Inferior parietal cortex (tissue), 1 donor: ENCODE measurements around the gene PRKAG2.
"Not testable (repeated sequence)": the region's sequence is repeated elsewhere in the genome, so short reads cannot be mapped to it uniquely, and the experiment has no call there.

Experiments
- DNase-seq: peaks from one replicate; pipeline ENCODE4 v3.0.0-alpha.2; 2016; ENCODE audit errors: extremely low spot score

PRKAG2 gene

DNA sequence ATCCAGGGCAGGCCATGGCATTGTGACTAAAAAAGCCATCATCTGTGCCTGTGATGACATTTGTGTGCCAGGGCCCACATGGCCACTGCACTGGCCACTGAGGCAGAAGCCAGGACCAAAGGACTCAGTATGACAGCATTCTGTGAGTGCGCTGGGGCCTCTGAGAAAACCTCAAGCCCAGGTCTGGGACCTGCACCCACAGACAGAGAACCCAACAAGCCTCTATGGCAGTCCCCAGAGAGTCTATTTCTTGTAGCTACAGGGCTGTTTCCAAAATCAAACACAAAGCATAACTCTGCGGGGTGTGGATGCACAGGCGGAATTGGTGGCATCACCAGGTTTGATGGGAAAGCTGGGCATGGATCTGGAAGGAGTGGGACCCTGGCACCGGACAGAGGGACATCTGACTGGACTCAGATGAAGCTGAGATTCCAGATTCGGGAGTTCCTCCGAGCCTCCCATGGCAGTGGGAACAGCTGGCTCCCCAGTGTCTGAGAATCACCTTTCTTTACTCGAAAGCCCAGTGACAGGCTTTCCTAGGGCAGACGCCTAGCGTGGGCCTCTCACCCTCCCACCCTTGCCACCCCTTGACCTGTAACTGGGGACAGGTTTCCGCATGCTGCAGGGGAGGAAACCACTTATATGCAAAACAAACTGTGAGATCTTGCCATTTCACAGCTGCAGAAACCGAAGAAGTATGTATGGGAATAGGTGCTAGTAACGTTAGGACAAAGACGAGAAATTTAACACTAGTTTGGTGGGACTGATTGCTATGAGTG, 286.7 kb downstream of the PRKAG2 start:
- DNase-seq, result no peak

GRCh38 chr7:151588982-151589381, 287.9 kb downstream of the PRKAG2 start:
- DNase-seq, result no peak

DNA sequence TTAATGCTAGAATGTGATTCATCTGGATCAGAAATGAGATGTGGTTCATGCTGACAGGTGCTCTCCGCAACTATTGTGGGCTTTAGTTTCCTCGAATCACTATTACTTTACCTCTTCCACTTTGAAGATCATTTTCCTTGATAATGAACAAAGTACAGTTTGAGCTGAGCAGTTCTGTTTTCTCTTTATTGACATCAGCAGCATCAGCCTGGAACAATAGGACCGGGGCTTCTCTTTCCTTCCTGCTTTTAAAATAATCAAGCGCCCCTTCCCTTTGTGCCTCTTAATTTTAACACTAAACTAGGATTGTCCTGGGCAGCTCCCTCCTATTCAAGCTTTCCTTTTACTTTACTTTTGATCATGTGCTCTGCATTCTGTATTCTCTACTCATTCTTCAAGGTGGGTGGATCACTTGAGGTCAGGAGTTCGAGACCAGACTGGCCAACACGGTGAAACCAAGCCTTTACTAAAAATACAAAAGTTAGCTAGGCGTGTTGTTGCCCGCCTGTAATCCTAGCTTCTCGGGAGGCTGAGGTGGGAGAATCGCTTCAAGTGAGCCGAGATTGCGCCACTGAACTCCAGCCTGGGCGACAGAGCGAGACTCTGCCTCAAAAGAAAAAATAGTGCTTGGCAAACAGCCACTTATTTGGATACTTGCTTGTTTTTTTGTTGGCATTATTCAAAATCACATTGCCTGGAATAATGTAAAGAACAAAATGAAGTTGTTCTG, 290.2 kb downstream of the PRKAG2 start:
- no peak for DNase-seq

GRCh38 chr7:151585744-151586393, 291.0 kb downstream of the PRKAG2 start:
- DNase-seq, result no peak

- no peak for DNase-seq
These were observed 295.2 kb downstream of the PRKAG2 start for GRCh38 chr7:151581741-151582140.

GRCh38 chr7:151579644-151580043, 297.3 kb downstream of the PRKAG2 start:
- no peak for DNase-seq

DNA sequence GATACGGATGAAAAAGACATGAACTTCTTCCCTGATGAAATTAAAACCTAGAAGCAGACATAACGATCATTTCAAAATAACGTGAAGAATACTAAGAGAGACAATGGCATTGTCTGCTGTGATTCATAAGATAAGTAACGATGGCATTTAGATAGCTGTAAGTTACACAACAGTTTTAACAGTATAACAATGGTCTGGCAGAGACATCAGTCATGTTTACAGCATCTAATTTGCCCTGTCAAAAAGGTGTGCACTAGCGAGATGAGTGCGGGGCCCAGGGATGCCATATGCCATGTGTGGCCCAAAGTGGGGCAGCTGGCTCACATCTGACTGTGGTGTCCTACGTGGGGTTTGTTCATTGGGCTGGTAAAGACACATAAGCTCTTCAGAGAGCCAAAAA, 301.5 kb downstream of the PRKAG2 start:
- no peak for DNase-seq

DNA sequence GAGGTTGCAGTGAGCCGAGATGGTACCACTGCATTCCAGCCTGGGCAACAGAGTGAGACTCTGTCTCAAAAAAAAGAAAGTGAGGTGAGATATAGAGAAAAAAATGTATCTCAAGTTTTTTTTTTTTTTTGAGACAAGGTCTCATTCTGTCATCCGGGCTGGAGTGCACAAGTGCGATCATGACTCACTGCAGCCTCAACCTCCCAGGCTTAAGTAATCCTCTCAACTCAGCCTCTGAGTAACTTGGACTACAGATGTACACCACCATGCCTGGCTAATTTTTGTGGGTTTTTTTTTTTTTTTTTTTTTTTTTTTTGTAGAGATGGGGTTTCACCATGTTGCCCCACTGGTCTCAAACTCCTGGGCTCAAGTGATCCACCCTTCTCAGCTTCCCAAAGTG, 303.9 kb downstream of the PRKAG2 start:
- not testable (repeated sequence) for DNase-seq

- DNase-seq, result no peak
These were observed 304.8 kb downstream of the PRKAG2 start for GRCh38 chr7:151572136-151572535.

DNA sequence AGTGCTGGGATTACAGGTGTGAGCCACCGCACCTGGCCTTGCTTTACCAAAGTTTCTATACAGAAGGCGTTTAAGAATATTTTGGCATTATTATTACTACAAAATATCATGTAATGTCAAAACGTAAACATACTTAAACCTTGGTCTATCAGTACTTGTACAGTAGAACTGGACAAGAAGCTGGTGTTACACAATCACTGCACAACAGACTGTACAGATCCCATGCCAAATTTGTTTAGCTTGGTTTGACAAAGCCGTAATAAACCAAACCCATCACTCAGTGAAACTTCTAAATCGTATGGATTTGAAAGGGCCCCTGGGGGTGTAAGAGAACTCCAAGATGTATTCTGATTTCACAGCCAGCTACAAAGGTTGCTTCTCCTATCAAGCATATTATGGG, 305.4 kb downstream of the PRKAG2 start:
- DNase-seq, result no peak

- DNase-seq, result no peak
These were observed 306.5 kb downstream of the PRKAG2 start for GRCh38 chr7:151570366-151570915.

DNA sequence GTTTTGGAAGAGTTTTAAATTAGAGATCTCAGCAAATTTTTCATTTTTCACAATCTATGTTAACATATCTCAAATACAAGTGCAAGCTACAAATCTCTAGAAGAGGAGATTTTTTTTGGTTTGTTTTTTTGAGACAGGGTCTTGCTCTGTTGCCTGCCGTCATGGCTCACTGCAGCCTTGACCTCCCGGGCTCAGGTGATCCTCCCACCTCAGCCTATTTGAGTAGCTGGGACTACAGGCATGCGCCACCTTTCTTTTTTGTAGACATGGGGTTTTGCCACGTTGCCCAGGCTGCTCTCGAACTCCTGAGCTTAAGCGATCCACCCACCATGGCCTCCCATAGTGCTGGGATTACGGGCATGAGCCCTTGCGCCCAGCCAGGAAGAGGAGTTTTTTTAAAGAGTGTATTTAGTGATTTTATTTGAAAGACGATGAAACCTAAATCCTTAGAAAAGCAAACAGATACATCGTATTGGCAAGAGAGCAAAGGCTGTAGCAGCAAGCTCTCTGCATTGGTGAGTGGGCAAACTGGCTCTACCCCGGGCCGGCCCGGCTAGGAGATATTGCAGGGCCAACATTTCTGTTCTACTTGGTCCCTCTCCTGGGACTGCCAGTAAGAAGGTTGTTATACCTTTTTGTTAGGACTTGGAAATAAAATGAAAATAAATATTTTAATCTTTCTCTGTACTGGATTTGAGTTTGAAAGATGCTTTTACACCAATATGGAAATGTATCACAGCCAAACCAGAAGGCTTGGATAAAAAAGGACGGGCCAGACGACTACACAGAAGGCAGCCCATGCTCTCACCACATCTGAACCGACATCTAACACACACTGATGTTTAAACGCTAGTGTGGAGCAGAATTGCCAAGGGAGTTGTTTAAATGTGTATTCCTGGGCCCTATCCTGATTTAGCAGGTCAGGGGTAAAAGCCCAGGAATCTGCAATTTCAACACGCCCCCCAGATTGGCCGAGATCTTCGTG, 307.7 kb downstream of the PRKAG2 start:
- no peak for DNase-seq

DNA sequence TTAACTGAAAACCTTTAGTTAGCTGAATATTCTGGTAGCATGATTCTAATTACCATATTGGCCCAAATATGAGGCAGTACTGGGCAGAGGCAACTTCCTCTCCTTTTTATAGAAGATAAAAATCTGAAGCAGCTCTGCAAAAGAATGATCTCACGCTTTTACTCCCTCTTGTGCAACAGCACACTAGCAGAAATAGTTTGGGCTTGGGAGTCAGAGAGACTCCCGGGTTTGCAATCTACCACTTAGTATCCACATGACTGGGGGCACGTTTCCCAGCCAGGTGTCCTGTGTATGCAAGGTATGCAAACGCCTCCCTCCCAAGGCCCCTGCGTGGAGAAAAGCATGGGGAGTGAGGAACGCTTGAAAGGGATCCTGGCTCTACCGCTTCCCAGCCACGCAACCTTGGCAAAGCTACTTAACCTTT, 310.0 kb downstream of the PRKAG2 start:
- DNase-seq, result peak; percentile 47

GRCh38 chr7:151565541-151565940, 311.4 kb downstream of the PRKAG2 start:
- no peak for DNase-seq

DNA sequence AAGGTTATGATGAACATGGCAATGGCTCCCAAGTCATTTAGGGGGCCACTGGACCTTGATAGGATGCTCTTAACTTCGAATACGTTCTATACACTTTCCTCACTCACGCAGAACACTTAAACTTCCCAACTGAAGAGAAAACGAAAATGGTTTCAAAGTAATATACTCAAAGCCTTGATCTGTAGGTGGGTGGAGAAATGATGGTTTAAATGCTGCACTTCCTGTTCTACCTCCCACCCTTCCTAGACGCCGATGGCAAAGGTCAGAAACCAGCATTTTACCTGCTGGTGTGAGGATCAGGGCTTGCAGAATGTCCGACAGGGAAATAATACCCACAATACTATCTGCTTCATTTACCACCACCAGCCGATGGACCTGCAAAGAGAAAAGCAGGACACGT, 316.7 kb downstream of the PRKAG2 start:
- DNase-seq, result no peak

- no peak for DNase-seq
These were observed 317.2 kb downstream of the PRKAG2 start for GRCh38 chr7:151559557-151560183.

- no peak for DNase-seq
These were observed 318.3 kb downstream of the PRKAG2 start for GRCh38 chr7:151558575-151558974.

DNA sequence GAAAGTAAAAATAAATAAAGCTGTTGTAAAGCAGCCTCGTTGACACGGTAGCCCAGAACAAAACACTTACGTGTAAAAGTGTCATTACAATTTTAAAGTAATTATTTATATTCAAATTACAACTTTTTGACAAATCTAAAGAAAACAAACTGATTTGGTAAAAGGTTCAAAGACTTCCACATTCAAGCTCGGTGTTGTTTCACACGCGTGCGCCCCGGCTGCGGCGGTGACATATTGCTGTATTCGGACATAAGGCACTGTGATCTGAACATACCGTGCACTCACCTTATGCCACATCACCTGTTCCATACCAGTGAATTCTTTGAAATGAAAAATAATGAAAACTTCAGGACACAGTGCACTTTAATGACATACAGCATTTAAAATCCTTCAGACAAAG, 320.3 kb downstream of the PRKAG2 start:
- no peak for DNase-seq

DNA sequence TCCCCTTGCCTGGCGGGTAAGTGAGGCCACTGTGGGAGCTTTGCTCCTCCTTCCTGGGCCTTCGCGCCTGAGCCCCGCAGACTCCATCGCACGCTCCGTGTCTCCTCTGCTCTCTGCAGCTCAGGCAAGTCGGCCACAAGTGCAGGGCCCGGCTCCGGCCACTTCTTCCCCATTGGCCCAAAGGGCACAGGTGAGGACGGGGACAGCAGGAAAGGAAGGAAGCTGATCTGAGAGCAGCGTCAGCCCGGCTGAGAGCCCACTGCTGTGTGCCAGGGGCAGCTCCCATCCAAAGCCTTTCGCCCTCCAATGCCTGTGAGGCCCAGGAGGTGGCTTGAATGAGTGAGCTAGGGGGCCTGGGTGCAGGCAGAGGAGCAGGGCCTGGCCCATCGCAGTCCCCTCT, 323.6 kb downstream of the PRKAG2 start:
- no peak for DNase-seq

- DNase-seq, result no peak
These were observed 324.4 kb downstream of the PRKAG2 start for GRCh38 chr7:151552352-151553028.
